MV-4-11 (cell line): ENCODE measurements around the gene CRTAC1.

Experiments used
- DNase-seq: peaks from one replicate; lab custom pipeline; 2025; lab: John Stamatoyannopoulos, UW

The CRTAC1 gene

DNA sequence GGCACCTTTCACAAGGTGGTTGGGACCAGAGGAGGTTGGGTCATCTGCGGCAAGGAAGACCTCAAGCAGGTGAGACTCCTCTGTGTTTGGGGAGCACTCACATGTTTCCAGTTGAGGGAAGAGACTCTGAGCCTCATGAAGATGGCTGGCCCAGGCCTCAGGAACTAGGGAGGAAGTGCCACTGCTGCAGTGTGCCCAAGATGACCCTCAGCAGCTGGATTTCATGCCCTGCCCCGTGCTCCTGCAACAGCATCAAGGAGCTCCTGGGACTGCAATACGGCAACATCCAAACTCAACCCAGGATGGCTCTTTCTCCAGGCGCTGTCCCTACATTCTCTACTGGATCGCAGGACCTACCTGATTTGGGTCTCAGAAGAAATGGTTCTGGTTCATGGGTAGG is 106.9 kb downstream of the CRTAC1 start:
- DNase-seq: no peak

DNA sequence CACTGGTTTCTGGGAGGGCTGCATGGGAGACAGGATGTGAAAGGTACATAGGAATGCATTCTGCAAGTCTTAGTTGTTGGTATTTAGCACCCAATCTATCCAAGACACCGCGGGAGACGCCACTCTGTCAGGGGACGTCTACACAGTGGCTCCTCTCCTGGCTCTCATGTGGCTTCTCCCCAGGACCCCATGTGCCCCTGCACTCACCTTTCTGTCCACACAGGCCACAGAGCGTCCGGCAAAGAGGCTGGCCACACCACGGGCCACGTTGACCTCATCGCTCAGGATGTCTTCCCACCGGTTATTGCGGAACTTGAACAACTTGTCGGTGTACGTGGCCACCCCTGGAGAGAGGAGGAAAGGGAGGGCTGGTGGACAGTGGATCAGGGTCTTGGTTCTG is 107.4 kb downstream of the CRTAC1 start:
- no peak for DNase-seq

DNA sequence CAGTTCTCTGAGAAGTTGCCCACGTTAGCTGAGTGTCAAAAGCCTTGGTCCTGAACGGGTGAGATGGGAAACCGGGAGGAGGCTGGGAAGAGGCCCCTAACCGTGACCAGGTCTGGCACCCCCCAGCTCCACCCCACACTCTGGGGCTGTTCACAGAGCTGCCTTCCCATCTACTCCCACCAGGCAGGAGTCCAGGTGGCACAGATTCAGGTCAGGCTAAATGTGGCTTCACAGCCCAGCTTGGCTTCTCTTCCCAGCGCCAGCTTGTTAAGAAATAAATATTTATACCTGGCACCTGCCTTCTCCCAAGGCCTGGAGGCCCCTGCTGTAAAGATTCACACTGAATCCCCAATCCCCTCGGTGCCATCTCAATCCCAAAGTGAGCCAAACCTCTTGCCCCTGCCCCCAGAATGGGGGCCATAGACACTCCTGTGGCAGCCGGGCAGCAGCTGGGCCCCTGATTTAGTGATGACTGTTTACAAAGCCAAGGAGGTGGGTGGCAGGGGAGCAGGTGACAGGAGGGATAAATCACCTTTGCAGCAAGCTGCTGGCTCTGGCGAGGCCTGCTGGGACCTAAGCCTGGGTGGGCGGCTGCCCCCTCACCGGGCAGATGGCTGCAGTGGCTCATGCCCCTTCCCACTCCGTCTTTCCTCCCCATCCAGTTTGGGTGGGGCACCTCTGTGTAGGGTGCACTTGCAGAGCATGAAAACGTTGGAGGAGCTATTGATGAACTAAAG is 108.2 kb downstream of the CRTAC1 start:
- DNase-seq: no peak

DNA sequence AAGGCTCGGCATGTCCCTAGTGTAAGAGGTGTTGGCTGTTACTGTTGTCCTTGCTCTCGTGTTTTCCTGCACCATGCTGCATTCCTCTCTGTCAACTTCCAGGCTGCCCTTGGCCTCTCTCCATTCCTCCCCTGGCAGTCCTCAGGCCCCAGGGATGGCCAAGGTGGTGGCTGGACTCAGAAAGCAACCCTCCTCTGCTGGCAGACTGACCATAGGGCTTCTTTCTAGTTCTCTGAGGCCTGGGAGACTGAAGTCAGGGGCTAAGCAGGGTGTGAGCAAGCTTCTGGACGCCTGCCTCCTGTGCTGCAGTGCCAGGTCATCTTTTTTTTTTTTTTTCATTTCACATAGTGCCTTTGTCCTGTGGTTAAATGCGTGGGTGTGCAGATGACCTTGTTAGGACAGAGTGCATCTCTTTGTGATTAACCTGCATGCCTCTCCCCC is 108.8 kb downstream of the CRTAC1 start:
- DNase-seq: no peak

DNA sequence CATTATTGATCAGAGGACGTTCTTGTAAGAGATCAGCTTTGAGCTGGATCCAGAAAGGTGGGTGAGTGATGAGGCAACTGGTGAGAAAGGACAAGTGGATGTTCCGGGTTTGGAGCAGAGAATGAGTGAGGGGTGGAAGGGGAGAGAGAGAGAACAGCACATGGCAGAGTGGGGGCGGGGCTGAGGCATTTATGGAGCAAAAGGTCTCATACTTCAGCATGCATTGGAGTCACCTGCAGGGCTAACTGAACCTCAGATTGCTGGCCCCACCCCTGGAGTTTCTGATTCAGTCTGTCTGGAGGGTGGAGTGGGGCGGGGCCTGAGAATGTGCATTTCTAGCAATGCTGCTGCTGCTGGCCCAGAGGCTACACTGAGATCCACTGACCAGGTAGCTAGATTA is 109.6 kb downstream of the CRTAC1 start:
- no peak for DNase-seq

DNA sequence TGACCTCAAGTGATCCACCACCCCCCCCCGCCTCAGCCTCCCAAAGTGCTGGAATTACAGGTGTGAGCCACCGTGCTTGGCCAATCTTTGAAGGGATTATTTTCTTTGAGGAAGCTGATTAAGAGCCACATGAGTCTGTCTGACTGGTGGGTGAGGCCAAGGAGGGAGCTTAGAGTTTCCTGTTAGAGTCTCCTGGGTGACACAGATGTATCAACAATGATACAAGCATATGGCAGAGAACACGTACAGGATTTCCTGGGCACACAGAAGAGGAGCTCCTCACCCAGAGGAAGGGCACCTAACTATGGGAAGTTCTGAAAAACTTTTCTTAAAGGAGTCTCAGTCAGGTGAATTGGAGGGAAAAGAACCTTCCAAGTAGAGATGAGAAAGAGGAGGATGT is 111.4 kb downstream of the CRTAC1 start:
- no peak for DNase-seq

DNA sequence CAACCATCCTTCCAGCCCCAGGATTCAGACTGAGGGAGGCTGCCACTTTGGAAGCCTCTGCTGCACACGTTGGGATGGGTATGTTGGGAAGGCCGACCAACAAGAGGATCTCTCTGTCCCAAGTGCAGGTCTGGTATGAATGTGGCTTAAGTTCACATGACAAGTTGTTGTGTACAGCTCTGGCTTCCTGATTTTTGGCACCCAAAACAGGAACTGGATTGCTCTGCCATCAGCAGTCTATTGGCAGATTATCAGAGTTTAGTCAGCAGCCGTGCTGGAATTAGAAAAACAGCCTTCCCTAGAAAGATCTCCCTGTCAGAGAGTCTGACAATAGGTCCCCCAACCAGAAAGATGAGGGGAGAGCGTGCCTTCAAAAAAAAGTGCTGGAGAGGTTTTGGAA is 113.8 kb downstream of the CRTAC1 start:
- DNase-seq: peak; percentile 40

DNA sequence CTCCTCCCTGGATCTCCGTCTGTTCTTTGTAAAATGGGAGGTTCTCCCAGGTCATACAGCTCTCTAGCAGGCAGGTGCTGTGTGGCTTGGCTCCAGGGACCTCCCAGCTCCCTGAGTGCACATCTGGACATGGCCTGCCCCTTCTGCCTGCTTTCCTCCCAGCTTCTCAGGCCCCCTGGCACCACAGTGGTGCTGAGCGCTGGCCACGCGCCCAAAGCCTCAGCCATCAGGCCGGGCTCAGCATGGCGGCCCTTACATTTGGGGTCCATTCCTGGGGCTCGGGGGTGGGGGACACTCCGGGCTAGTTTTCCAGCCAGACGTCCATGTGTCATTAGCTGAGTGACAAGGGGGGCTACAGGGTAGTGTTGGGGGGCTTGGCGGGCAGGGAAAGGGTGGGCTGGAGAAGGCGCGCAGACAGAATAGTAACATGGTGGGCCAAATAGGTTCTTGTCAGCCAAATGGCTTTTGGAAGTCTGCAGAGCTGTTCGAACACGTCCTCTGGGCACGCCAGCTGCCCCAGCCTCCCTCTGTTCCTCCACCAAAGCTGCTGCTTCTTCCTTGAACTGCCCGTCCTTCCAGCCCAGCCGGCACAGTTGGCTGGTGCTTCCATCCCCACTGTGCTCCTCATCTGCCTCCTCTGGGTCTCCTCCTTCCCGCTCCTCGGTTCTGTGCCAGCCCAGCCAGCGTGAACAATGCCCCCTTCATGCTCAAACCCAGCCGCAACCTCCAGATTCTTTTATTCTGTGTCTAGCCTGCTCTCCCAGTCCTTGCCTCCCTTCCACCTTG is 114.9 kb downstream of the CRTAC1 start:
- no peak for DNase-seq

DNA sequence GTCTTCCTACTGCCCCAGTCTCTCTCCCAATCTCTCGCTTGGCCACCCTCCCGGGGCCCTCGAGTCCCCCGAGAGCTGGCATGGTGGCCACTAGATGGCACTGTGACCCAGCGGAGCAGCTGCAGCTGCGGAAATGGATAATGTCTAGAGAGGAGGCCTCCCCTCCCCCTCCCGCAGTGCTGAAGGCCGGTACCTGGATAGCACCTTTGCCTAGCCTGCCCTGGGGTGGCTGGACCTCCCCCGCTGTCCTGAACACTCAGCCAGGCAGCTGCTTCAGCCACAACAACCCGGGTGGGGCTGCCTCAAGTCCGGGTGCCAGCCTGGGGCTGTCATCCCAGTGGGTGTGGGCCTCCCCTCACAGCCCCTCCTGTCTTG is 115.6 kb downstream of the CRTAC1 start:
- DNase-seq: peak; percentile 28

DNA sequence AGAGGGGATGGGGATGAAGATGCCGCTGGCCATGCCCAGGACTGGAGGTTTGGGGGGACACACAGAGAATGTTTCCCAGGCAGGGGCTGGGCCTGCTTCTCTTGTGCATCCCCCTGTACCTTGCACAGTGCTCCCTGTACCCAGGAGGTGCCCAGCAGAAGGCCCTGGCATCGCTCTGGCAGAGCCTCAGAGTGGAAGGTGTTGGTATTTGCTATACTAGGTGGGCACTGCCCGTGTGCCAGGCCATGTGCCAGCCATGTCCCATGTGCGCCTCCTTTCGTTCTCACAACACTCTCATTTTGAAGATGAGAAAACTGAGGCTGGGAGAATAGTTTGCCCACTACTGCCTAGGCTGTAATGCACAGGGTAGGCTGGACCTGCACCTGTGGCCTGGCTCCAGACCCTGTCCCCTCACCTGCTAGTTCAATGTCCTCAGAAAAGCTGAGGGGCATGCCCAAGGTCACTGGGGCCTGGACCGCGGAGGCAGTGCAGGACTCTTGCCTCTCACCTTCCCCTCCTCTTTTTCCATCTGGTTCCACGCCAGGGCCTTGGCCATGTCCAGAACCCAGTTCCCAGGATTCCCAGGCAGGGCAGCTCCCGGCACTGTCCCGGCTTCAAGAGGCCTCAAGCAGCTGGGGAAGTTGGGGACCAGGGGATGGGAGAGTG is 116.1 kb downstream of the CRTAC1 start:
- DNase-seq: no peak

DNA sequence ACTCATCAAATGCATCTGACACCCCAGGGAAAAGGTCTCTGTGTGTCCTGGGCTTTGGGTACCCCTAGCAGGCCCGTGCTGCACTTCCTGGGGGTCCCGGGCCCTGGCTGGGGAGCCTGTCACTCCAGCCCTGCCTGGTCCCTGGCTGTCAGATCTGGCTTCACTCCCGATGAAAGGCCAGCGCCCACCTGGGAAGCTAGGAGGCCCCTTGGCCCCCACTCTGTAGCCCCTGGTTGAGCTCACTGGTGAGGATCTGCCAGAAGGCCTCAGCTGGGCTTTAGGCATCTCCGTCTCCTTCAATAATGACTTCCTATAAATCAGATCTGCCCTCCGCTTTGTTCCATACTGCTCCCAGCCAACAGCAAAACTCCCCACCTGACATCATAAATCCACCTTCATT is 116.8 kb downstream of the CRTAC1 start:
- no peak for DNase-seq

DNA sequence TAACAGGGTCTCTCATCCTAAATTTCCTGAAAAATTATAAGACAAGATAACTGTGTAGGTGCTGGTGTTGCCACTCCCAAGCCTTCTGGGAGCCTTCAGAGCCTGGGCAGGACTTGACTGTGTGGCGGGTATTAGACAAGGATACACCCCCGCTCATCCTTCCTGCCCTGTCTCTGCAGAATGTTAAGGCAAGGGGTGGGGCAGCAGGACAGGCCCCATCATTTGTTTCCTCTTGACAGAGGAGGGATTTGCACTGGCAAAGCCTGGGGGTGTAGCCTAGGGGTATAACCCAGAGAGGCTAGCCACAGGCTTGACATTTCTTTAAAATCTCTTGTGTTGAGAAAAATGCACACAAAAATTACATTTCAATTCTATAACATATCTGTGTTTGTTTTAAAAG is 117.2 kb downstream of the CRTAC1 start:
- no peak for DNase-seq

DNA sequence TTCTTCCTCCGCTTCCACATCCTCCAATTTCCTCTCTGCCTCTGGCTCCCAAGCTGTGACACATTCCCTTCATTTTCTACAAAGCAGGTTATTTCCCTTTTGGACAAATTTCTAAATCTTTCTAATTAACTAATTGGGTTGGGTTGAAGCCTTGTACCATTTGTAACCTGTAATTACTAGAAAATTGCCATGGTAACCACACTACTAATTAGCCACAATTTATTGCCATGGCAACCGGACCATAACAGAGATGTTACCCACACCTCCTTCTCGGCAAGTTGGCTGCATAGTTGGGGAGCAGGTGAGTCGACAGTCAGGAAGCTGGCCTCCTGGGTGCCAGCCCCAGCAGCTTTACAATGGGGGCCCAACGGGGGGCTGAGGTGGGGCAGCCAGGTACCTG is 119.2 kb downstream of the CRTAC1 start:
- DNase-seq: no peak

DNA sequence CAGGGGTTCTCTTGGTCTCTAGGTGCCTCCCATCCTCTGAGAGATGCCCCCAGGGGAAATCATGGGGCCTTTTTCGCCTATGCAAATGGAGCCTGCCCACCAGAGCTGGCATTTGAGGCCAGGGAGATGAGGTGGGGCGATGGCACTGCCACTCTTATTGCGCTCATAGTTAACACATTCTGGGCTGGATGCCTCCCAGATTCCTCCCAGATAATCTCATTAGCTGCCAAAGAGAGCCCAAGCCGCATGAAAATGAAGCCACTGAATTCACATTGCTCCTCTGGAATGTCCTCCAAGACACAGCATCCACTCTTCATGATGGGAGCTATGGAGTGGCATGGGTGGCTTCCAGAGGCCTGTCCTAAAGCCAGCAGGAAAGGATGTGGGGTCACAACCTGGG is 119.8 kb downstream of the CRTAC1 start:
- DNase-seq: no peak

DNA sequence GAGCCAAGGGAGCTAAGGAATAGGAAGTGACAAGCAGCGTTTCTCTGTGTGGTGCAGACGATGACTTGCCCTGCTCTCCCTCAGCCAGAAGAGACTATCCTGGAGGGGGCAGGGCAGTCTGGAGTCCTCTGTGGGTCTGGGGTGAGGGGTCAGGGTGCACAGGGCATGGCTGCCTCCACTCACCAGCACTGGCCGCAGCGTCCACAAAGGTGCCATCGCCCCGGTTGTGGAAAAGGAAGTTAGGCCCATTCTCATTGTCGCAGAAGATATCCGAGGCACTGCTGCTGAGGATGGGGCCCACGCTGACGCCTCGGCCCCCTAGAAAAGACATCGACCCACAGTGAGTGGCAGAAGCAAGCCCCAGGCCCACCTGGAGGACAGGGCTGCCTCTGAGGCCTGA is 122.6 kb downstream of the CRTAC1 start:
- DNase-seq: no peak

DNA sequence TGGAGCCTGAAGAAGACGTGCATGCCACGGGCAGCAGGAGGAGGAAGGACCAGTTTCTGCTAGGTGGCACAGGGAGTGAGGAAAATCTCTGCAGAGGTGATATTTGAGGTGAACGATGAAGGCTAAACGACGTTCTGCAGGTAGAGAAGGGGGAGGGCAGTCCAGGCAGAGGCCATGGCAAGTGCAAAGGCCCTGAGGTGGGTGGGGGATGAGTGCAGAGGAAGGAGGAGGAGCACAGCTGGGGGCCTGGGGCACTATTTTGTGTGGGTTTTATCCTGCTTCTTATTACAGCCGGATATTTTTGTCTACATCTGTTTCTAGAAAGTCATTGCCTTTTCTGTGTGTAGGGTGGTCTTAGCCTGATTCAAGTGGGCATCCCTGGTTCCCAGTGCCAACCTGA is 123.2 kb downstream of the CRTAC1 start:
- DNase-seq: no peak

DNA sequence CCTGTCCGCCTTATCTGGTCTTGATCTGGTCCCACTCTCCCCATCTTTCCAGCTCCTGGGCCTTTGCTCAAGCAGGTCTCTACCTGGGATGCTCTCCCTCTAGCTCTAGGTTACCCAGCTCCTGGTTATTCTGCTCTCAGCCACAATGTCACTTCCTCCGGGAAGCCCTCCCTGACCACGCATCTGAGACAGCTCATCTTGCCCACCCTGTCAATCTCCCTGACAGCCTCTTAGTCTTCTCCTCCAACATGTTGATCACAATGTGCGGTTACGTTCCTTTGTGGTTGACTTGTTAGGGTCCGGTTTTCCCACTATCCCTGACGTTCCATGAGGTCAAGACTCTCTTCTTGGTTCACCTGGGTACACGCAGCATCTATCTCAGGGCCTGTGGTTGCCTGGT is 125.1 kb downstream of the CRTAC1 start:
- no peak for DNase-seq

DNA sequence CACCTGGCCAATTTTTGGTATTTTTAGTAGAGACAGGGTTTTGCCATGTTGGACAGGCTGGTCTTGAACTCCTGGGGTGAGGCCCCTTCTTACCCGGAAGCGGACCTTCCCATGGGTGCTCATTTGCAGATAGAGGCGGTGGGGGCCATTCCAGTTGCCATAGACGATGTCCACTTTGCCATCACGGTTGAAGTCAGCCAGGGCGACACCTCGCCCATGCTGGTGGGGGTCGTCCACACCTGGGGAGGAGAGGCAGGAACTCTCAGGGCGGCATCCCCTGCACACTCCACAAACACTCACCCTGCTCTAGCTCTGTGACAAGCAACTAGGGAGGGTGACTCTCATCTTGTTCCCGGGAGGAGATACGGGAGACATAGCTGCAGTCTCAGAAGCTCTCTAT is 125.8 kb downstream of the CRTAC1 start:
- DNase-seq: no peak

DNA sequence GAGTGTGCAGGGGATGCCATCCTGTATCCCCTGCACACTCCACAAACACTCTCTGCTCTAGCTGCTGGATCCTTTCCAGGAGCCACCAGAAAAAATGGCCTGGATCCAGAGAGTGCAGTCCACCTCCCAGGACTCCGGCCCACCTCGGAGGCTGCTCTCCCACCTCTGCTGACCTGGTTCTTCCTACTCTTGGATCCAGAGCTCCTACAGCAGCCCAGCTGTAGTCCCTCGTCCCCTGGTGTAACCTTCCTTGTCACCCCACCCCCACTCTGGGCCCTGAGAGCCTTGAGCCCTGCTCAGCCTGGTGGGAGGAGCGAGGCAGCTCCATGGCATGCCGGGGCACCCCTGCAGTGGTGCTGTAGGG is 126.4 kb downstream of the CRTAC1 start:
- DNase-seq: no peak

DNA sequence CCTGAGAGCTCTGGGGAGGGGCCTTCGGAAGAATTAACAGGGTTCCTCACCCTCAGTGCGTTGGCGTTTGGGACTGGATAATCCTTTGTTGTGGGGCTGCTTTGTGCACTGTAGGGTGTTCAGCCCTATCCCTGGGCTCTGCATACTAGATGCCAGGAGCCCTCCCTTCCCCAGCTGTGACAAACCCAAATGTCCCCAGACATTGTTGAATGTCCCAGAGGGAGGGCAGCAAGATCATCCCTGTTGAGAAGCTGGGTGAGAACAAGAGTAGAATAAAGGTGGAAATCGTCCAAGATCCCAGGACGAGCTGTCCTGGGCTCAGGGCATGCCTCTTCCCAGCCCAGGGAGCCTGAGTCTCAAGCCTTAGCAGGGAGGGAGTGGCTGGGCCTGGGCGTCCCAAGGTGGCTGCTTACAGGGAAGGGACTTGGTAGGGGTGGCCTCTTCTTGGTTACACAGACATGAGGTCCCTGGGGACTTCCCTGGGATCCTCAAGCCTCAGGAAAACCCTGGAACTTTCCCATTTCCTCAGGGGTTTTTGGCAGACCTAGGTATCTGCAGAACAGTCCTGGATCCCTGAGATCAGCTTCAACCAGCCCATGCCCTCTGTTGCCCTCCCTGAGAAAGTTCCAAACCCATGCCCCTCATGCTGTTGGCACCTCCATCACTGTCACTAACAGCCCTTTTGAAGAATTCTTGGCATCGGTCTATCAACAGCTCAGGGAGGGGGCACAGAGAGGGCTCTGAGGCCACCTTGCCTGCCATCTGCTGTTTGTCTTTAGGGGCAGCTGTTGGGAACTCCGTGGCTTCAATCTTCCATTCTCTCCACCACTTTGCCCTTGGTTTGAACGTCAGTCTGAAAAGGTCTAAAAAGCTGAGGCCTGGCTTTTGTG is 127.0 kb downstream of the CRTAC1 start:
- DNase-seq: no peak

DNA sequence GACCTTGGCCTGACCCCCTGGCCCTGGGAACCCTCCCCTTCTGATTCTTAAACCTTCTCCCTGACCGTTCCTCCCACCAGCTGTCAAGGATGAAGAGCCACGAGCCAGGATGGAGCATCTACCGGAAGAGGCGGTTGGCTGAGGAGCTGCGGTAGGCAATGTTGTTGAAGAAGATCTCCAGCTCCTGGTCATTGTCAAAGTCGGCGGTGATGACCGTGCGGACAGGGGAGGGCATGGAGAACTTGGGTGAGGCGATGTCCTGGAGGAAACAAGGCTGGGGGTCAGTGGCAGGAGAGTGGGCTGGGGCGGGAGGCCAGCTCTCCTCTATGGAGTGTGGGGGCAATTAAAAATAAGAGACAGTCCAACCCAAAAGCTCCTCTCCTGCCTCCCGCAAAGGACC is 129.0 kb downstream of the CRTAC1 start:
- DNase-seq: no peak

DNA sequence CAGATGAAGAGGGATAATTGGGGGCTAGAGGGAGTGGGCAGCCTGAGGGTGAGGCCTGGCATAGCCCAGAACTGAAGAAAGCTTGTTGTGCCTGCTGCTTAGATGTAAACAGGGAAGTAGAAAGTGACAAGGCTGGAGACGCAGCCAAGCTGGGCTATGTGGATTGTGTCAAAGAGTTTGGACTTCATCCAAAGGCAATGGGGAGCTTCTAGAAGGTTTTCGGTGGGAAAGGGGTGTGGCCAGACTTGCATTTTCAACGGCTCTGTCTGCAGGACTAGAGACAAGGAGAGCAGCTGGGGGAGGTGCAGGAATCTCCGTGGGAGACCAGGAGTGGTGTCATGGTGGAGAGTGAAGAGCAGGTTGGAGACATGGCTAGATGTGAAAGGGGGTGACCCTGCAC is 132.0 kb downstream of the CRTAC1 start:
- DNase-seq: peak; percentile 74
